H1 (cell line): ENCODE measurements around the gene CAMK2B. TPM values are rescaled to one million over a fixed set of nuclear protein-coding genes. Genes with fewer than 3 reads are reported as not detected.

Source experiments
- CTCF ChIA-PET: fragments of 300-600 bp; sonication (Branson Sonifier 250); formaldehyde crosslinking; loops from one replicate; lab custom pipeline; 2021; ENCODE audit not compliant: partially characterized antibody; lab: Charles Lee
- POLR2A ChIA-PET: fragments of 300-600 bp; sonication (Branson Sonifier 250); formaldehyde crosslinking; loops from one replicate; lab custom pipeline; 2021; ENCODE audit warnings: inconsistent platforms; ENCODE audit not compliant: partially characterized antibody; lab: Charles Lee
- DNase-seq, 2 experiments: peaks; one replicate each; pipeline versions ENCODE4 v3.0.0 to v3.0.0-alpha.2; 2010 to 2022; ENCODE audit warnings: low spot score in 2 of 2, low read depth in 1 of 2, mixed read lengths in 1 of 2
- FAIRE-seq: peaks from 2 replicates; lab custom pipeline; 2011; peaks lifted over from hg19 to GRCh38; lab: Jason Lieb, UNC
- H2AFZ ChIP-seq: 2 replicates; pipeline ENCODE4 v1.8.1; 2012; ENCODE audit warnings: low read length, inconsistent platforms
- H2AK5ac ChIP-seq: 2 replicates; pipeline ENCODE4 v1.6.1; 2013; ENCODE audit warnings: low read depth, low read length
- H2BK120ac ChIP-seq: replicated peaks from 2 replicates; pipeline ENCODE3; 2013; ENCODE audit warnings: low read depth, low read length, inconsistent platforms
- H2BK12ac ChIP-seq: 2 replicates; pipeline ENCODE4 v1.6.1; 2013; ENCODE audit warnings: low read depth, low read length
- H2BK15ac ChIP-seq: 2 replicates; pipeline ENCODE4 v1.6.1; 2013; ENCODE audit warnings: low read length
- H2BK20ac ChIP-seq: 2 replicates; pipeline ENCODE4 v1.6.1; 2013; ENCODE audit warnings: low read length
- H2BK5ac ChIP-seq: 2 replicates; pipeline ENCODE4 v1.6.1; 2013; ENCODE audit warnings: low read depth, low read length
- H3K14ac ChIP-seq: 2 replicates; pipeline ENCODE4 v1.6.1; 2013; ENCODE audit warnings: inconsistent platforms; ENCODE audit not compliant: insufficient read length
- H3K18ac ChIP-seq: 2 replicates; pipeline ENCODE4 v1.6.1; 2013; ENCODE audit warnings: low read length; ENCODE audit errors: extremely low read depth
- H3K23ac ChIP-seq: 2 replicates; pipeline ENCODE4 v1.6.1; 2013; ENCODE audit warnings: inconsistent platforms; ENCODE audit not compliant: insufficient read length
- H3K23me2 ChIP-seq: 2 replicates; pipeline ENCODE4 v1.6.1; 2013; ENCODE audit warnings: low read depth, low read length
- H3K27ac ChIP-seq: 2 replicates; pipeline ENCODE4 v1.6.1; 2011; ENCODE audit warnings: low read depth, low read length, inconsistent platforms
- H3K27me3 ChIP-seq, 4 experiments: replicated peaks in 1 of 4; 1 replicate in 1 of 4; 2 replicates in 3 of 4; pipeline versions ENCODE4 v1.6.1 to v1.8.1; 2011 to 2013; ENCODE audit warnings: low read length in 3 of 4, mild to moderate bottlenecking in 3 of 4, inconsistent platforms in 2 of 4, mixed read lengths in 2 of 4, moderate library complexity in 1 of 4; ENCODE audit not compliant: control insufficient read depth in 3 of 4, insufficient read depth in 3 of 4; ENCODE audit errors: extremely low read depth in 1 of 4
- H3K36me3 ChIP-seq, 4 experiments: 2 replicates each; pipeline versions ENCODE4 v1.6.1 to v1.8.1; 2011 to 2013; ENCODE audit warnings: mild to moderate bottlenecking in 4 of 4, low read length in 3 of 4, moderate library complexity in 2 of 4, control low read depth in 1 of 4, inconsistent platforms in 1 of 4; ENCODE audit not compliant: insufficient read depth in 4 of 4, control insufficient read depth in 2 of 4
- H3K4ac ChIP-seq: replicated peaks from 2 replicates; pipeline ENCODE3; 2013; ENCODE audit warnings: low read length, low read depth, mixed read lengths, inconsistent platforms; ENCODE audit not compliant: insufficient read length
- H3K4me1 ChIP-seq, 4 experiments: replicated peaks in 1 of 4; 1 replicate in 1 of 4; 2 replicates in 3 of 4; pipeline versions ENCODE4 v1.6.1 to v1.8.1; 2011 to 2013; ENCODE audit warnings: low read length in 3 of 4, inconsistent platforms in 2 of 4, mixed read lengths in 1 of 4; ENCODE audit not compliant: insufficient read depth in 4 of 4, control insufficient read depth in 3 of 4
- H3K4me2 ChIP-seq, 2 experiments: 2 replicates each; pipeline versions ENCODE4 v1.6.1 to v1.8.1; 2011 to 2013; ENCODE audit warnings: low read depth in 2 of 2, low read length in 2 of 2, control low read depth in 1 of 2, inconsistent platforms in 1 of 2, mild to moderate bottlenecking in 1 of 2; ENCODE audit not compliant: insufficient read depth in 1 of 2
- H3K4me3 ChIP-seq, 4 experiments: fragments of 200-600, 300-600 bp in 1 of 4; sonication (generic), shearing (Covaris generic), sonication (Bioruptor Twin) in 1 of 4; 2 replicates each; pipeline versions ENCODE4 v1.5.1 to v1.8.1; 2011 to 2016; ENCODE audit warnings: low read length in 4 of 4, low read depth in 3 of 4, control low read depth in 2 of 4, inconsistent platforms in 2 of 4, mild to moderate bottlenecking in 2 of 4, mixed read lengths in 1 of 4, moderate library complexity in 1 of 4; ENCODE audit not compliant: insufficient read depth in 2 of 4; ENCODE audit errors: extremely low read depth in 1 of 4
- H3K56ac ChIP-seq: replicated peaks from 2 replicates; pipeline ENCODE3; 2013; ENCODE audit warnings: low read depth, mild to moderate bottlenecking, mixed read lengths, low read length, inconsistent platforms; ENCODE audit not compliant: insufficient read length
- H3K79me1 ChIP-seq: 2 replicates; pipeline ENCODE4 v1.6.1; 2013; ENCODE audit warnings: low read depth, low read length, control low read depth
- H3K79me2 ChIP-seq, 2 experiments: 2 replicates each; pipeline versions ENCODE4 v1.6.1 to v1.8.1; 2012 to 2013; ENCODE audit warnings: low read length in 2 of 2, mild to moderate bottlenecking in 2 of 2, inconsistent platforms in 1 of 2; ENCODE audit not compliant: insufficient read depth in 2 of 2, control insufficient read depth in 1 of 2
- H3K9ac ChIP-seq, 4 experiments: replicated peaks in 1 of 4; 1 replicate in 1 of 4; 2 replicates in 3 of 4; pipeline versions ENCODE4 v1.6.1 to v1.8.1; 2011 to 2013; ENCODE audit warnings: low read depth in 3 of 4, low read length in 3 of 4, control low read depth in 2 of 4, mild to moderate bottlenecking in 2 of 4, moderate library complexity in 2 of 4, inconsistent platforms in 1 of 4; ENCODE audit errors: extremely low read depth in 1 of 4
- H3K9me3 ChIP-seq, 2 experiments: 2 replicates each; pipeline versions ENCODE4 v1.6.1 to v1.8.1; 2012 to 2013; ENCODE audit warnings: mild to moderate bottlenecking in 2 of 2, moderate library complexity in 2 of 2, control low read depth in 1 of 2, inconsistent platforms in 1 of 2, low read depth in 1 of 2, low read length in 1 of 2, mixed read lengths in 1 of 2; ENCODE audit not compliant: insufficient read depth in 2 of 2
- H4K20me1 ChIP-seq, 2 experiments: replicated peaks in 1 of 2; 2 replicates each; pipeline versions ENCODE3 to v1.8.1; 2011 to 2013; ENCODE audit warnings: inconsistent platforms in 2 of 2, low read length in 2 of 2, mild to moderate bottlenecking in 1 of 2; ENCODE audit not compliant: insufficient read depth in 2 of 2, control insufficient read depth in 1 of 2
- H4K5ac ChIP-seq: 2 replicates; pipeline ENCODE4 v1.6.1; 2013; ENCODE audit warnings: low read length, low read depth, mixed read lengths, inconsistent platforms; ENCODE audit not compliant: insufficient read length
- H4K8ac ChIP-seq: 2 replicates; pipeline ENCODE4 v1.8.0; 2013; ENCODE audit warnings: mild to moderate bottlenecking, moderate library complexity, low read length, inconsistent platforms; ENCODE audit not compliant: insufficient read depth; ENCODE audit errors: extremely low read depth
- H4K91ac ChIP-seq: replicated peaks from 2 replicates; pipeline ENCODE3; 2013; ENCODE audit warnings: low read length, mixed read lengths, inconsistent platforms; ENCODE audit not compliant: insufficient read length
- BCL11A ChIP-seq, 2 experiments: IDR thresholded peaks; one replicate each; pipeline ENCODE4 v1.6.1; 2011; ENCODE audit warnings: low read depth in 2 of 2, low read length in 2 of 2, mild to moderate bottlenecking in 2 of 2
- CHD2 ChIP-seq: IDR thresholded peaks from 2 replicates; pipeline ENCODE4 v1.6.1; 2012; ENCODE audit warnings: low read length, improper control_type of control experiment
- EZH2 ChIP-seq: fragments of 200-600 bp; sonication (generic); IDR thresholded peaks from 2 replicates; pipeline ENCODE4 v1.7.1; 2012; ENCODE audit warnings: low read depth, mild to moderate bottlenecking, moderate library complexity, low read length, inconsistent platforms; ENCODE audit not compliant: severe bottlenecking
- NANOG ChIP-seq: IDR thresholded peaks from 2 replicates; pipeline ENCODE4 v1.6.1; 2011; ENCODE audit warnings: low read length, low read depth, mild to moderate bottlenecking, inconsistent platforms; ENCODE audit not compliant: insufficient read depth, poor library complexity, severe bottlenecking
- TAF1 ChIP-seq: IDR thresholded peaks from 2 replicates; pipeline ENCODE4 v1.6.1; 2011; ENCODE audit warnings: mild to moderate bottlenecking, low read depth, low read length
- TBP ChIP-seq: IDR thresholded peaks from 2 replicates; pipeline ENCODE4 v1.6.1; 2011; ENCODE audit warnings: low read depth, low read length, improper control_type of control experiment
- TCF12 ChIP-seq: IDR thresholded peaks from 2 replicates; pipeline ENCODE4 v1.6.1; 2011; ENCODE audit warnings: low read depth, mild to moderate bottlenecking, low read length
- YY1 ChIP-seq: IDR thresholded peaks from 2 replicates; pipeline ENCODE4 v1.6.1; 2011; ENCODE audit warnings: low read depth, mild to moderate bottlenecking, low read length
- ZNF274 ChIP-seq: IDR thresholded peaks from 2 replicates; pipeline ENCODE4 v1.7.0; 2012; ENCODE audit warnings: low read length, borderline replicate concordance; ENCODE audit errors: extremely low read depth
- WGBS, 2 experiments: shearing (Covaris generic) in 1 of 2; methylation state at CpG; one replicate each; pipeline versions ENCODE4 v1.1.6 to v1.1.7; 2013 to 2015; ENCODE audit warnings: low lambda C conversion rate in 2 of 2, mixed read lengths in 2 of 2, inconsistent platforms in 1 of 2, low coverage in 1 of 2, missing lambda C conversion rate in 1 of 2; ENCODE audit not compliant: insufficient replicate concordance in 2 of 2, insufficient coverage in 1 of 2, insufficient read length in 1 of 2; ENCODE audit errors: extremely low coverage in 1 of 2, missing lambda C conversion rate in 1 of 2; 5-methylcytosine and 5-hydroxymethylcytosine counted together
- polyA plus RNA-seq, 7 experiments: library from polyadenylated mRNA; depleted of rRNA in 3 of 7; stranded (reverse) in 5 of 7; unstranded in 2 of 7; fragments of >200 nt in 5 of 7; fragments of 200-250 nt in 2 of 7; gene quantifications; 1 replicate in 5 of 7; 2 replicates in 1 of 7; 4 replicates in 1 of 7; pipeline versions ENCODE4 v1.2.1 to v1.2.3, GENCODE V29; 2011 to 2013; ENCODE audit warnings: missing spikeins in 2 of 7, mixed read lengths in 2 of 7
- total RNA-seq: library from RNA; stranded (reverse); fragmentation: NEBNext Ultra II Directional; extraction: Animal tissue kit (Norgen Biotek cat#: 25700); gene quantifications from 2 replicates; pipeline ENCODE4 v1.2.1, GENCODE V29; 2021
- TF ChIP-seq, protein P1 (sequence below), 3 experiments: IDR thresholded peaks; 1 replicate in 2 of 3; 2 replicates in 1 of 3; pipeline versions ENCODE4 v1.5.1 to v1.6.1; 2011; ENCODE audit warnings: low read length in 3 of 3, mild to moderate bottlenecking in 3 of 3, inconsistent platforms in 2 of 3, low read depth in 1 of 3, moderate library complexity in 1 of 3; ENCODE audit not compliant: insufficient read depth in 1 of 3; ENCODE audit errors: control extremely low read depth in 1 of 3

Gene CAMK2B
- total and polyA plus RNA-seq, 2 of the 8 experiments (the other 6 are each of a cell fraction or from before 2014, with no cell fraction given), result 0.05 to 0.15 TPM

DNA sequence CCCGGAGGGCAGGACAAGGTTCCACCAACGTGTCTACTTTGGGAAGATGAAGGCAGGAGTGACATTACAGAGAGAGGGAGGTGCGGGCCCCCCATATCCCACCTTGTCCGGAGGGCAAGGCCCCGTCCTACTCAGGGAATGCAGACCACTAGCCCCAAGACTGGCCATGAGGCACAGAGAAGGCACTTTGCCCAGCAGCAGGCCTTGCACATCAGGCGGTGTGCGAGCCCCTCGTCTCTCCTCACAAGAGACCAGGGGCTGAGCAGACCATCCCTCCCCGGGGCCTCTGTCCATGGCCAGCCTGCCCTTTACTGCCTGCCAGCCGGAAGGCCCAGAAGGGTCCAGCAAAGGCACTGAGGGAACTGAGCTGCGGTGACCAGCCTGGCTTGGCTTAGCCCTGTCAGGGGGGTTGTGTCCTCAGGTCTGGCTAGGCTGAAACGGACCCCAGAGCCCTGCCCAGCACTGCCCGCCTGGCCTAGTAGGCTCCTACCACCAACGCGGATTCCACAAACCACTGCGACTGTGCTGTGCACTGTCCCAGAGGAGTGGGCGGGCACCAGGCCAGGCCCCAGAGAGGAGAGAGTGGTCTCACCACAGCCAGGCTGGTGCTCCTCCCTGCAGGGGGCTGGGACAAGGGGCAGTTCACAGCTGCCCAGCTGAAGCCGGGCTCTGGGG, 16.7 kb downstream of the CAMK2B start:
- H2BK120ac ChIP-seq, result no peak overlapping the region
- H3K36me3 ChIP-seq, result no peaks in the 10 kb centered on the region
- H3K9ac ChIP-seq, result no peak overlapping the region
- no peak overlapping the region for H3K14ac ChIP-seq
- POLR2A ChIA-PET, result interaction anchor here (1.1 to 1.7 kb wide), 3 partner anchors 12 to 181 kb away, joined by 3 to 4 read pairs (median 4); no protein-coding TSS in a partner anchor
- no peak overlapping the region for H2AK5ac ChIP-seq
- H3K27me3 ChIP-seq, result peaks cover 14 to 31% (median 28%) of the 10 kb centered on the region in 4 experiments; a peak in 6 of 7 replicates
- peaks cover 8% of the 10 kb centered on the region; the same call in 1 of the 2 replicates for H3K23me2 ChIP-seq
- no peak overlapping the region for H2AFZ ChIP-seq
- H3K4me2 ChIP-seq, result peak overlapping the region; percentile 86 to 87
- H3K9me3 ChIP-seq, result no peaks in the 10 kb centered on the region
- H4K20me1 ChIP-seq, result no peaks in the 10 kb centered on the region
- H4K8ac ChIP-seq, result no peak overlapping the region
- no peak overlapping the region for H3K27ac ChIP-seq
- H3K4me1 ChIP-seq, result peaks cover 0 to 8% (median 6%) of the 10 kb centered on the region in 4 experiments; a peak in 4 of 7 replicates
- no peak overlapping the region for H2BK20ac ChIP-seq
- no peak overlapping the region for H3K4ac ChIP-seq
- FAIRE-seq (no peak), DNase-seq (peak in 1 of 2 experiments; percentile 62)
- H3K23ac ChIP-seq, result no peak overlapping the region
- no peak overlapping the region for H3K56ac ChIP-seq
- no peaks in the 10 kb centered on the region for H3K79me1 ChIP-seq
- H2BK15ac ChIP-seq, result no peak overlapping the region
- H4K5ac ChIP-seq, result no peak overlapping the region
- peak overlapping the region; percentile 51 for H3K18ac ChIP-seq
- 0 out of 2 replicates have a peak overlapping the region, but pooled peaks have one; percentile 50 for H2BK12ac ChIP-seq
- H2BK5ac ChIP-seq, result no peak overlapping the region
- no peak overlapping the region for H4K91ac ChIP-seq
- CTCF ChIA-PET, result interaction anchor here (0.7 to 3.4 kb wide), 10 partner anchors 14 to 181 kb away, joined by 3 to 37 read pairs (median 4); partner anchors contain the start of gene NUDCD3
- 86% methylated on average over 15 of the region's 18 CpGs; no CpG with 5 or more reads in 1 of the 2 experiments for WGBS, 2 experiments
- peak overlapping the region in 1 of 4 experiments; percentile 57; a peak in 1 of 8 replicates for H3K4me3 ChIP-seq
- no peaks in the 10 kb centered on the region for H3K79me2 ChIP-seq
- TF ChIP-seq, protein P1, sequence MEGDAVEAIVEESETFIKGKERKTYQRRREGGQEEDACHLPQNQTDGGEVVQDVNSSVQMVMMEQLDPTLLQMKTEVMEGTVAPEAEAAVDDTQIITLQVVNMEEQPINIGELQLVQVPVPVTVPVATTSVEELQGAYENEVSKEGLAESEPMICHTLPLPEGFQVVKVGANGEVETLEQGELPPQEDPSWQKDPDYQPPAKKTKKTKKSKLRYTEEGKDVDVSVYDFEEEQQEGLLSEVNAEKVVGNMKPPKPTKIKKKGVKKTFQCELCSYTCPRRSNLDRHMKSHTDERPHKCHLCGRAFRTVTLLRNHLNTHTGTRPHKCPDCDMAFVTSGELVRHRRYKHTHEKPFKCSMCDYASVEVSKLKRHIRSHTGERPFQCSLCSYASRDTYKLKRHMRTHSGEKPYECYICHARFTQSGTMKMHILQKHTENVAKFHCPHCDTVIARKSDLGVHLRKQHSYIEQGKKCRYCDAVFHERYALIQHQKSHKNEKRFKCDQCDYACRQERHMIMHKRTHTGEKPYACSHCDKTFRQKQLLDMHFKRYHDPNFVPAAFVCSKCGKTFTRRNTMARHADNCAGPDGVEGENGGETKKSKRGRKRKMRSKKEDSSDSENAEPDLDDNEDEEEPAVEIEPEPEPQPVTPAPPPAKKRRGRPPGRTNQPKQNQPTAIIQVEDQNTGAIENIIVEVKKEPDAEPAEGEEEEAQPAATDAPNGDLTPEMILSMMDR (IDR thresholded peaks at IDR 0.05; ENCODE audit: control extremely low read depth in 1 of 3, insufficient read depth in 1 of 3, low read depth in 1 of 3, low read length in 3 of 3), result no peak
- no peak for TF ChIP-seq TAF1
- no peak for TF ChIP-seq YY1
- TF ChIP-seq NANOG, result no peak
- TF ChIP-seq BCL11A (IDR thresholded peaks at IDR 0.05; ENCODE audit: low read depth in 2 of 2, low read length in 2 of 2), result no peak
- no peak for TF ChIP-seq TCF12
- TF ChIP-seq EZH2, result no peak
- TF ChIP-seq ZNF274, result no peak
- no peak for TF ChIP-seq CHD2
- TF ChIP-seq TBP, result no peak
